Brain pericyte (primary cell): ENCODE results near the gene KRT20.
"Not testable (repeated sequence)": the region's sequence is repeated elsewhere in the genome, so short reads cannot be mapped to it uniquely, and the experiment has no call there.

Experiments
- DNase-seq: peaks from one replicate; pipeline ENCODE4 v3.0.0-alpha.2; 2012; ENCODE audit warnings: low read depth, low spot score

Gene KRT20

GRCh38 chr17:40900809-40901356, 15.8 kb upstream of the KRT20 start:
- DNase-seq, result no peak

GRCh38 chr17:40896916-40897455, 11.9 kb upstream of the KRT20 start:
- DNase-seq, result no peak

GRCh38 chr17:40895106-40895730, 10.2 kb upstream of the KRT20 start:
- no peak for DNase-seq

- DNase-seq, result no peak
Observed at GRCh38 chr17:40888196-40888720, 3.2 kb upstream of the KRT20 start.

- DNase-seq, result no peak
Observed at GRCh38 chr17:40886090-40886489, 1.0 kb upstream of the KRT20 start.

GRCh38 chr17:40883626-40884334, 1.3 kb downstream of the KRT20 start:
- DNase-seq, result no peak

GRCh38 chr17:40883031-40883430, 2.0 kb downstream of the KRT20 start:
- DNase-seq, result no peak

- DNase-seq, result no peak
Observed at GRCh38 chr17:40879026-40879425, 6.0 kb downstream of the KRT20 start.

GRCh38 chr17:40878044-40878443, 7.0 kb downstream of the KRT20 start:
- DNase-seq, result no peak

GRCh38 chr17:40873801-40874200, 11.2 kb downstream of the KRT20 start:
- no peak for DNase-seq

GRCh38 chr17:40873255-40873654, 11.8 kb downstream of the KRT20 start:
- DNase-seq, result no peak

- DNase-seq, result no peak
Observed at GRCh38 chr17:40872416-40872815, 12.6 kb downstream of the KRT20 start.

- no peak for DNase-seq
Observed at GRCh38 chr17:40871316-40871715, 13.7 kb downstream of the KRT20 start.

- DNase-seq, result no peak
Observed at GRCh38 chr17:40870136-40870535, 14.9 kb downstream of the KRT20 start.

- no peak for DNase-seq
Observed at GRCh38 chr17:40866838-40867237, 18.2 kb downstream of the KRT20 start, which contains the start of gene KRT12. TSS of gene KRT12 (minus strand) at chr17:40867223. CDS start at chr17:40867186, 37 bp downstream.

- DNase-seq, result no peak
Observed at GRCh38 chr17:40864661-40865390, 20.2 kb downstream of the KRT20 start.

GRCh38 chr17:40862985-40863733, 21.9 kb downstream of the KRT20 start:
- no peak for DNase-seq

GRCh38 chr17:40859536-40859935, 25.5 kb downstream of the KRT20 start:
- DNase-seq, result no peak

GRCh38 chr17:40858667-40859066, 26.4 kb downstream of the KRT20 start:
- DNase-seq, result not testable (repeated sequence)

GRCh38 chr17:40857535-40857934, 27.5 kb downstream of the KRT20 start:
- DNase-seq, result peak; percentile 22

- peak; percentile 29 for DNase-seq
Observed at GRCh38 chr17:40854175-40854814, 30.7 kb downstream of the KRT20 start.
